HG03460 (cell line): ENCODE measurements around the gene TUBB4A.
"Not testable (repeated sequence)": the region's sequence is repeated elsewhere in the genome, so short reads cannot be mapped to it uniquely, and the experiment has no call there.

Experiments used
- ATAC-seq: cut with Tn5 transposase; IDR thresholded peaks from one replicate; pipeline ENCODE4 v1.9.1; 2021; ENCODE audit not compliant: unreplicated experiment

Gene TUBB4A

DNA sequence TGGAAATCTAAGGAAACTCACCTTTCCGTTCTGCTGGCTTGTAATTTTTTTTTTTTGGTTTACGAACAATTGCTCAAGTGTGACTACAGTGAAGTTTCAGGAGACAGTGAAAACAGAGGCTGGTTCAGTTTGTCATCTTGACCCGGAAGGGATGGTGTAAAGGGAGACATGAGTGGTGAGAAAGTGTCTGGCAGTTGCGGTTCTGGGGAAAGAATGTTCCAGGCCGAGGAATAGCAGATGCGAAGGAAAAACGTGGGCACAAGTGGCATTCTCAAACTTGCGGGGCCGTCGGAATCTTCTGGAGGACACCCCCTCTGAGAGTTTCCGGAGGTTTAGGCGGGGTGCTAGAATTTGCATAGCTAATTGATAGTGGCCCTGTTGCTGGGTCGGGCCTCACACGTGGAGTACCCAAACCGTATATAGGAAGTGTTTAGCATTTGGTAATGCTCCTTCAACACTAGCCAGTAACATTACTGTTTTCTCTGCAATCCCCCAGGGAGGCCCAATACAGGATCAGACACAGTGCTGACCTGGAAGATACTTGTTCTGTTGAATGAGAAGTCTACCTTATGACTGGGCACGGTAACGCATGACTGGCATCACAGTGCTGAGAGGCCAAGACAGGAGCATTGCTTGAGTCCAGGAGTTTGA, 25.9 kb upstream of the TUBB4A start:
- peak; percentile 39 for ATAC-seq

DNA sequence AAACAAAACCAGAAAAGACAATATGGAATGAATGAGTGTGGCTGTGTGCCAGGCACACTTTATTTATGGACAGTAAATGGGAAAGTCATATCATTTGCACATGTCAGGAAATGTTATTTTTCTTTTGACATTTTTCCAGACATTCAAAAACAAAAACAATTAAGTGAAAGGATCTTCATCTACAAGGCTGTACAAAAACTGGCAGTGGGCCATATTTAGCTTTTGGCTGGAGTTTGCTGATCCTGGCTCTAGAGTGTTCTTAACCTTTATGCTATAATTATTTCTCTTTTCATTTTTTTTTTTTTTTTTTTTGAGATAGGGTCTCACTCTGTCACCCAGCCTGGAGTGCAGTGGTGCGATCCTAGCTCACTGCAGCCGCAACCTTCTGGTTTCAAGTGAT, 22.2 kb upstream of the TUBB4A start:
- ATAC-seq: no peak

DNA sequence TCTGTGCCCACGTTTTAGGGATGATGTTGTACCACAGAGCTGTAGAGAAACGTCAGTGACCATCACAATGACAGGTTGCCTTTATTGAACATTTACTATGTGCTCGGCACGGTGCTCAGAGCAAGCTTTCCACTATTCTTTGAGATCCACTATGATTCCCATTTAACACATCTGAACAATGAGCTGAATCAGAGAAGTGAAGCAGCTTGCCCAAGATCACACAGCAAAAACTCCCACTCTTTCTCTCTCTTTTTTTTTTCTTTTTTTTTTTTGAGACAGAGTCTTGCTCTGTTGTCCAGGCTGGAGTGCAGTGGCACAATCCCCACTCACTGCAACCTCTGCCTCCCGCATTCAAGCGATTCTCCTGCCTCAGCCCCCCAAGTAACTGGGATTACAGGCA, 20.6 kb upstream of the TUBB4A start:
- ATAC-seq: no peak

DNA sequence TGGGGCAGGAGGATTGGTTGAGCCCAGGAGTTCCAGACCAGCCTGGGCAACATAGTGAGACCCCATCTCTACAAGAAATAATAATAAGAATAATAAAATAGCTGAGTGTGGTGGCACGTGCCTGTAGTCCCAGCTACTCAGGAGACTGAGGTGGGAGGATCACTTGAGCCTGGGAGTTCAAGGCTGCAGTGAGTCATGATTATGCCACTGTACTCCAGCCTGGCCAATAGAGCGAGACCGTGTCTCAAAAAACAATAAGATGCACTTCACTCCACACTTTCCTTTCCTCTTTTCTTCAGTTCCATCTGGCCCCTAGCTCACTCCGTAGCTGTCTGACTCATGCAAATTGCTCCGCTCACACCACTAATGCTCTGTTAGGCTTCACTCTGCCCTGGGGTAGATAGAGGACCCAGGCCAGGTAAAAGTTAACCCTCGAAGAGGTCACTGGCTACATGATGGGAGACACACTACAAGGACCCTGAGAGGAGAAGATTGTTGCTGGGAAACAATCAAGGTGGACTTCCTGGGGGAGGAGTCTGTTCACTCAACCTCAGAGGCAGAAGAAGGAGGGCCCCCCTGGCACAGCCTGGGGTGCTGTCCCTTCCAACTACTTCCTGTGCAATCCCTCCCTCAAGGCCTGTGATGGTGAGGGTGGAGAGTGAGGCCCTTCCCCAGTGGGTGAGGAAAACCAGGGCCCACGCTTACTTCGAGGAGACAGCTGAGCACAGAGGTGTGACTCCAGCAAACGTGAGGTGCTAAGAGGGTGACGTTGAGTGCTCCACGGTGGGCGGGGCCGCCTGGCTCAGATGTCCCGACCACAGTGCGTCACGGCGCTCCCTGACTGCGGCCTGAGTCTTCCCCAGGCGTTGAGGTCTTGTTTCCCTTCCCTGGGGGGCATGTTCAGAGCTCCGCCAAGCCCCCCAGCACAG, 19.9 kb upstream of the TUBB4A start:
- peak; percentile 40 for ATAC-seq

DNA sequence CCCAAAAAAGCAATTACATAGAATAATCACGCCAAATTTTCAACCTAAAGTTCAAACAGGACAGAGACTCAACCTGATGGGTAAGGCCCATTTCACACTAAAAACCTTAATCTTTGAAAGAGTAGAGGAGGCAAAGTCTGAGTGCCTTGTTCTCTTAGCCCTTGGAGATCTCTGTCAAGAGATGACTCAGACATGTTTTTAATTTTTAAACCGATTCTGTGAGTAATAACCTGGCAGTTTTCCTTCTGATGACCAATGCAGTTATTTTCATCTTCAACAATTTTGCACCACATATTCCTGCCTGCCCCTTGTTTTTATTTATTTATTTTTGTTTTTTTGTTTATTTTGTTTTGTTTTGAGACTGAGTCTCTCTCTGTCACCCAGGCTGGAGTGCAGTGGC, 17.2 kb upstream of the TUBB4A start:
- ATAC-seq: no peak

DNA sequence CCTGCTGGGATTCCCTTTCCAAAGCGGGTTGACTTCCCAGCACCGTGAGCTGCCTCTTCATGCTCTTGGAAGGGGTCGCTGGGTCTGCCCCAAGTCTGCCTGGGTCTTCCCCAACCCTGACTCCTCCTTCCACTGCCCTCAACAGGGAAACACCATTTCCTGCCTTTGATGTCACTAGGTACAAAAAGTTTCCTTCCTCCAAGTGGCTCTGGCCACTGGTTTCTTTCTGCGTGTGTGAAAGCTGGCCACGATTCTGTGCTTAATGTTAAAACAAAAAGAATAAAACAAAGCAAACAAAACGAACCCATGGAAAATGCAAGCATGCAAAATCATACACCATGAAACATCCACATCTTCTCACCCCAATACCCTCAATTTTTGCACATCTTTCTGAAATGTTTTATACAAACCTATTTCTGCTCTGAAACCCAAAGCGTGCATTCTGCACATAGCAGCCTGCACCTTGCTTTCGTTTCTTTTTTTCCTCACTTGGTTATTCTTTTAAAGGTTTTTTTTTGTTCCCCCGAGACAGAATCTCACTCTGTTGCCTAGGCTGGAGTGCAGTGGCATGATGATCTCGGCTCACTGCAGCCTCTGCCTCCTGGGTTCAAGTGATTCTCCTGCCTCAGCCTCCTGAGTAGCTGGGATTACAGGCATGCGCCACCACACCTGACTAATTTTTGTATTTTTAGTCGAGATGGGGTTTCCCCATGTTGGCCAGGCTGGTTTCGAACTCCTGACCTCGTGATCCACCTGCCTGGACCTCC, 16.2 kb upstream of the TUBB4A start:
- no peak for ATAC-seq

DNA sequence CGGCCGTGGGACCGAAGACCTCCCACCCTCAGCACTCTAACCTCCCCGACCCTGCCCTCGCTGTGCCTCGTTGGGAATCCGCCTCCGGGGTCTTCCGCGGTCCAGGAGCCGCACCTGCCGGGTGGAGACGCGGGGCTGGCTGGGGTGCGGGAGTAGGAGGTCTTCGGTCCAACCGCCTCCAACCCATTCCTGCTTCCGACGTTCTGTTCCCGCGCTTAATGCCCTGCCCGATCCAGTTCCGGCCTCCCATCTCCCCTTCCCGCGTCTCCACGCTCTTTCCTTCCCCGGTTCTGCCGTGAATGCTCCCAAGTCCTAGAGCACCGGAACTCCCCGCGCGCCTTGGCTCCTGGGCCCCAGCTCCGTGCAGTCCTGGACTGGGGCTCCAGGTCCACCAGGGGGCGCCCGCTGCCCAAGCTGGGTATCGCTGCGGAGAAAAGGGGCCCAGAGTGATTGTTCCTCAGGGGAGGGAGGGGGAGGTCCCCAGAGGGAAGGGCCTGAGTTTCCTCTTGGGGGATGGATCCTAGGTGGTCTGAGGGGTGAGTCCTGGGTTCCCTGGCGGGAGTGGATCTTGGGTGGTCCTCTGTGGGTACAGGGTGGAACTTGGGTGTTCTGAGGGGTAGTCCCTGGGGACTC, 14.7 kb upstream of the TUBB4A start:
- peak; percentile 41 for ATAC-seq

DNA sequence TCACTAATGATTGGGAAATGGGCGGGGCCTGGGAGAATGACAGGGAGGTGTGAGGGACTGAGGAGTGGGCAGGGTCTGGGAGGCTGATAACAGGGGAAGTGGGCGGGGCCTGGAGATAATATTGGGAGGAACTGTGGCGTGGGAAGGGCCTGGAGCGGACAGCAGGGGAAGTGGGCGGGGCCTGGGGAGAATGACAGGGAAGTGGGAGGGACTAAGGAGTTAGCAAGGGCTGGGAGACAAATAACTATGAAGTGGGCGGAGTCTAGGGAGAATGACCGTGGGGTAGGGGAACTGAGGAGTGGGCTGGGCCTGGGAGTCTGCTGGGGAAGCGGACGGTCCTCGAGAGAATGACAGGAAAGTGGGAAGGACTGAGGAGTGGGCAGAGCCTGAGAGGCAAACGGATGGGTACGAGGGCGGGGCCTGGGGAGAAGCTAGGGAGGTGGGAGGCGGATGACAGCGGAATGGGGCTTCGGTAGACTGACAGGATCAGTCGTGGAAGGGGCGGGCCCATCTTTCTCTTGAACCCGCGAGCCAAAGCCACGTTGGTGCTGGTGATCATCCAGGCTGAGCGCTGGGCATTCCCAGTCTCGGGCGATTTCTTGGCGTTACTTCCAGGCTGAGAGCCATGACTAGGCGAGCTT, 14.0 kb upstream of the TUBB4A start:
- ATAC-seq: peak; percentile 34

DNA sequence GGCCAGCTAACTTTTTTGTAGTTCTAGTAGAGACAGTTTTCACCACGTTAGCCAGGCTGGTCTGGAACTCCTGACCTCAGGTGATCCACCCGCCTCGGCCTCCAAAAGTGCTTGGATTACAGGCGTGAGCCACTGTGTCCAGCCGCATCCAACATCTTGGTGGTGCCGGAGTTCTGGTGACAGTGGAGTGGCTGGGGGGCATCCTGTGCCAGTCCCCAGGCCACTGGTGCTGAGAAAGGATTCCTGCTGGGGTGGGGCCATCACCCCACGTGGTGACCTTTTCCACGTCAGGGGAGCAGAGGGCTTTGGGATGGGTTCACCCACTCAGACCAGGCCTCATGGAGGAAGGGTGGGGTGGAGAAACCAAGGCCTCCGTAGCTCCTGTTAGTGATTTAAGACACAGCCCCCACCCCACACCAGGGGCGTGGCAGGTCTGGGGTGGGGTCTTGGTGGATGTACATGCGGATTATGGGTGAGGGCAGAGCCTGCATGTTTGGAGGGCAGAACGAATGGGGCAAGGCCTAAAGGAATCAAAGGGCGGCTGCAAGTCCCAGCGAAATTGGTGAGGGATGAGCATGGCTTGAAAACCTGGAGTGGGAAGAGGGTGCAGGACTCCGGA, 12.9 kb upstream of the TUBB4A start:
- no peak for ATAC-seq

DNA sequence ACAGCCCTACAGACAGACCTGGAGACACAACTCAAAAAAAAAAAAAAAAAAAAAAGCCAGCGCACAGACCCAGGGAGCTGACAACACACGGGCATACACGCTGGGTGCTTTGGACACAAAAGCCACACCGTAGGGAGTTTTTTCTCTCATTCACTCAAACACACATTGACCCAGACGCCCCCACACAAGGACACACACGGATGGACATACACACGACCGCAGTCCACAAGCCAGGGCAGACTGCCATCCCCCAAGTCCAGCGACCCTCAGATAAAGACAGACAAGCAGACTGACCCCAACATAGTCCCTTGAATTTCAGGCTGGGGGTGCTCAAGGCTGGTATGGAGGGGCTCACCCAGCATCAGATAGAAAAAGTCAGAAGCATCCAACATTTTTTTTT, 12.0 kb upstream of the TUBB4A start:
- no peak for ATAC-seq

DNA sequence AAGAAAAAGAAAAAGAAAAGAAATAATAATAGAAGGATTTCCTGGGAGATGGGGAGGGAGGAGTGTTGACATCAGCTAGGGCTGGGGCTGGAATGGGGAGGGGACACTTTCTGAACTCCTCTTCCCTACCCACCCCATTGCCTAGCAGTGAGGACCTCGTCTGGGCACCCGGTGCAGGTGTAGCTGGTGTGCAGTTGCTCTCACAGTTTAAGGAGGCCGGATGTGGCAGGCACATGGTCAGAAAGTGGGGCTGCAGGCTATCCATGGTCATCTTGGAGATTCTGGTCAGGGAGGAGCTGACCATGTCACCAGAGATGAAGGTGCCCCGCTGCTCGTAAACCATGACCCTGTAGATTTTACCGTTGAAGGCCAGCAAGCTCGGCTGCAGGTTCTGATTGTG, 8.5 kb upstream of the TUBB4A start:
- no peak for ATAC-seq

DNA sequence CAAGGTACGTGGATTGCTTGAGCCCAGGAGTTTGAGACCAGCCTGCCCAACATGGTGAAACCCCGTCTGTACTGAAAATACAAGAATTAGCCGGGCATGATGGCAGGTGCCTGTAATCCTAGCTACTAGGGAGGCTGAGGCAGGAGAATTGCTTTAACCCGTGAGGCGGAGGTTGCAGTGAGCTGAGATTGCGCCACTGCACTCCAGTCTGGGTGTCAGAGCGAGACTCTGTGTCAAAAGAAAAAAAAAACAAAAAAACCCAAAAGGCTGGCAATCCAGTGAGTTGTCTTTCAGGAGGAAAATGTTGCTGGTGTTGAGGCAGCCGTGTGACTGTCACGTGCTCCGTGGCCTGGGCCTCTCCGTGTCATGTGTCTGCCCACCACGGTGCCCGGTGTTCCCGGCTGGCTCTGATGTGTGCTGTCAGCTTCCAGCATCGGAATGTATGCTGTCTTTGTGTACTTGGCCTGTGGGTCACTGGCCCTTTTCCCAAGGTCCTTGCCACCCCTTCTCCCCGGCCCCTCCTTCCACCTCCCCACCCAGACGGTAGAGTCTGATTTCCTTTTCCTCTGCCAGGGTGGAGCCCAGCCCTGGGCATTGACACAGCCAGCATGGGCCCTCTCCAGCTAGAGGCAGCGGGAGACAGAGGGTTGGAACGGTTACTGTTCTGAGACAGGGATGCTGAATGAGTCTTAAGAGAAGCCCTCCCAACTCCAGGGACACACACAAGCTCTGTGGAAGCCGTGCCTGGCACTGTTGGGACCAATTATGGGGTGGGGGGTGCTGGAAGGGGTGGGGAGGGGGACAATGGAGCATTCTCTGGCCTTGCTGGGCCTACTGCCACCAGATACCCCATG, 7.2 kb upstream of the TUBB4A start:
- ATAC-seq: no peak

DNA sequence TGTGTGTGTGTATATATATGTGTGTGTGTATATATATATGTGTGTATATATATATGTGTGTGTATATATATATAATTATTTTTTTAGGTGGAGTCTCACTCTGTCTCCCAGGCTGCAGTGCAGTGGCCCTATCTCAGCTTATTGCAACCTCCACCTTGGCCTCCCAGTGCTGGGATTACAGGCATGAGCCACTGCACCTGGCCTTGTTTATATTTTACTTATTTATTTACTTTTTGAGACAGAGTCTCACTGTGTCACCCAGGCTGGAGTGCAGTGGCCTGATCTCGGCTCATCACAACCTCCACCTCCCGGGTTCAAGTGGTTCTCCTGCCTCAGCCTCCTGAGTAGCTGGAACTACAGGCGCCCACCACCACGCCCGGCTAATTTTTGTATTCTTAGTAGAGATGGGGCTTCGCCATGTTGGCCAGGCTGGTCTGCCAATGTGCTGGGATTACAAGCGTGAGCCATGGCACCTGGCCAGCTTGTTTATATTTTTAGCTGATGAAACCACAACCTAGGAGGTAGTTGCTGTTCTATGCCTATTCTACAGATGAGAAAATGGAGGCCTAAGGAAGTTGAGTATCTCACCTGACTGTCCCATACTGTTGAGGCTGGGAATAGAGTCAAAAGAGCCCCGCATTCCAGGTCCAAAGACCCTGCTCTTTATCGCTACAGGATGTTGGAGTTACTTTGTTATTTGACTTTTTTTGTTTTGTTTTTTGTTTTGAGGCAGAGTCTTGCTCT, 6.1 kb upstream of the TUBB4A start:
- ATAC-seq: not testable (repeated sequence)

DNA sequence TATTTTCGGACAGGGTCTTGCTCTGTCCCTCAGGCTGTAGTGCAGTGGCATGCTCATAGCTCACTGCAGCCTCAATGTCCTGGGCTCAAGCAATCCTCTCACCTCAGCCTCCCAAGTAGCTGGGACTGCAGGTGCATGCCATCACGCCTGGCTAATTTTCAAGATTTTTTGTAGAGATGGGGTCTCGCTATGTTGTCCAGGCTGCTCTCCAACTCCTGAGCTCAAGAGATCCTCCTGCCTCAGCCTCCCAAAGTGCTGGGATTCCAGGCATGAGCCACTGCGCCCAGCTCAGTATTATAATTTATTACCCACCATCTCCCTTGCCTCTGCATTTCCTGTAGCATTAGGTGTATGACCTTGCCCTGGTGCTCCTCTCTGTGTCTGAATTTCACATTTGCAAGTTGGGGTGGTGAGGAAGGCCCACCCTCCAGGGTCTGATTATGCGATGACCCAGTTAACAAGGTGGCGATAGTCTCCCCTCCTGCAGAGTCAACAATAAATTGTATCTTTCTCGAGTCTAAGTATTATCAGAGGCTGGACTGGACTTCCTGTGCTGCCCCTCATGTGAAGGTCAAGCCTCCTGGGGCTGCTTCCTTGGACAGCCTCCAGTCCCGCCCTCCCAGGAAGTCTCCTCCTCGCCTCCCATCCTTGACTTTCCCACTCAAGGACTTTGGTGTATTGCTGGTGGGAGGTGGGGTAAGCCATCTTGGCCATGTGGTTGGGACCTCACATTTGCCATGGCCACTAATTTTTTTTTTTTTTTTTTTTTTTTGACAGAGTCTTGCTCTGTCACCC, 1.5 kb upstream of the TUBB4A start:
- no peak for ATAC-seq

DNA sequence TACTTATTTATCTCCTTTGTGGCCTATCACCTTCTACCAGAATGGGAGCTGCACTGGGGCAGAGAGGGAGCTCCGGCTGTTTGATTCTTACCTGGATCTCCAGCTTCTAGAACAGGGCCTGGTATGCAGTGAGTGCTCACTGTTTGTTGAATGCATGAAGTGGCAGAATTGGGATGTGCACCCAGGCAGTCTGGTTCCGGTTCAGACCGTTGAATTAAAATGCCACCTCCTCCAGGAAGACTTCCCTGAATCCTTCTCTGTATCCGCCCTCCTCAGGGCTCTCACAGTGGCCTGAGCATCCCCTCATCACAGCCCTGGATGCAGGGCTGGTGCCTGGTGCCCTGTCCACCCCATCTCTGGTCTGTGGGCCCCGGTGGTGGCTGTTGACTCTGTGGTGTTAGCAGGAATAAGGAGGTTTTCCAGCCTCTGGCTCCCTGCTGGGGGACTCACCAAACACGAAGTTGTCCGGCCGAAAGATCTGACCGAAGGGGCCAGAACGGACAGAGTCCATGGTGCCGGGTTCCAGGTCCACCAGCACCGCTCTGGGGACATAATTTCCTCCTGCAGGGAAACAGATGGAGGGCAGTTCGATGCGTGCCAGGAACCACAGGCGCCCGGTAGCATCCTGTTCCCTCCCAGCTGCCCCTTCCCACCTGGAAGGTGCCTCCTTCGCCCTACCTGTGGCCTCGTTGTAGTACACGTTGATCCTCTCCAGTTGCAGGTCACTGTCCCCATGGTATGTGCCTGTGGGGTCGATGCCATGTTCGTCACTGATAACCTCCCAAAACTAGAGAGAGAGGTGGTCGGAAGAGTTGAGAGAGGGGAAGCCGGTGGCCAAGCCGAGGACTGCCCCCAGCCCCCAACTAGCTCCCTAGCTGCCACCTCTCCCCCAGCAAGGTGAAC, 1.0 kb downstream of the TUBB4A start:
- no peak for ATAC-seq

DNA sequence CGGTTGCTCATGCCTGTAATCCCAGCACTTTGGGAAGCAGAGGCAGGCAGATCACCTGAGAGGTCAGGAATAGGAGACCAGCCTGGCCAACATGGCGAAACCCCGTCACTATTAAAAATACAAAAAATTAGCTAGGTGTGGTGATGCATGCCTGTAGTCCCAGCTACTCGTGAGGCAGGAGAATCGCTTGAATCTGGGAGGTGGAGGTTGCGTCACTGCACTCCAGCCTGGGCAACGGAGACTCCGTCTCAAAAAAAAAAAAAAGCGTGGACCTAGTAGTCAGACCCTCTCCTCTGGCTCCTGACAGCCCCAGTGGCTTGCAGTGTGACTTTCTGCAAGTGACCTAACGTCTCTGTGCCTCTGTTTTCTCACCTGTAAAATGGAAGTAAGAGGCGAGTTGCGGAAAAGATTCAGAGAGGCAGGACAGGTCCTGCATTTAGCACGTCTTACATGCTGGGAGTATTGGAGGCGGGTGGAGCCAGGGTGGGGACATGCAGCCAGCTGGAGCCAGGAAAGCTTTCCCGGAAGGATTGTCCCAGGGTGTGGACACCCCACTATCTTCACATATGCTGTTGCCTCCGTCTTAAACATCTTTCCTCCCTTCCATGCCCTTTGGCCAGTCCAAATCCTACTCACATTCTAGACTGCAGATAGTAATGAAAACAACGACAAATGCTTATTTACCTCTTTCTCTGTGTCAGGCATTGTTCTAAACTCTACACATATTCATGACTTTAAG, 2.9 kb downstream of the TUBB4A start:
- no peak for ATAC-seq
